Activated gamma-delta T cell treated with anti-CD3 and anti-CD28 coated beads, Interleukin-2, amount 50 U/mL, for 16 hours (primary cell): Measurements from ENCODE around the gene ACTR8.

Experiments used
- DNase-seq: peaks from one replicate; pipeline ENCODE4 v3.0.0-alpha.2; 2020; ENCODE audit warnings: low read depth

ACTR8 gene

GRCh38 chr3:53865732-53866499 lies 16.0 kb downstream of the ACTR8 start:
- DNase-seq: no peak

GRCh38 chr3:53863145-53863544 lies 18.8 kb downstream of the ACTR8 start:
- DNase-seq: no peak

DNA sequence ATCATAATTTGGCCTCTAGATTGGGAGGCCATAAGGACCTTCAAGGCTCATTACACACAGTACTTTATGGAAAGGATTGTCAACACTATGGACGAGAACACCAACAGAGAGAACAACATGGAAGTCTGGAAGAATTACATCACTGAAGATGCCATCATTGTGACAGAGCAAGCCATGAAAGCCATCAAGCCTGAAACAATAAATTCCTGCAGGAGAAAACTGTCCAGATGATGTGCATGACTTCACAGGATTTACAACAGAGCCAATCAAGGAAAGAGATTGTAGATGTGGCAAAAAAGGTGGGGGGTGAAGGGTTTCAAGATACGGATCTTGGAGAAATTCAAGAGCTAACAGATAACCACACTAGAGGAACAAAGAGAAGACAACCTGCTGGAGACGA lies 19.7 kb downstream of the ACTR8 start:
- DNase-seq: no peak

GRCh38 chr3:53860196-53860595 lies 21.8 kb downstream of the ACTR8 start:
- no peak for DNase-seq

DNA sequence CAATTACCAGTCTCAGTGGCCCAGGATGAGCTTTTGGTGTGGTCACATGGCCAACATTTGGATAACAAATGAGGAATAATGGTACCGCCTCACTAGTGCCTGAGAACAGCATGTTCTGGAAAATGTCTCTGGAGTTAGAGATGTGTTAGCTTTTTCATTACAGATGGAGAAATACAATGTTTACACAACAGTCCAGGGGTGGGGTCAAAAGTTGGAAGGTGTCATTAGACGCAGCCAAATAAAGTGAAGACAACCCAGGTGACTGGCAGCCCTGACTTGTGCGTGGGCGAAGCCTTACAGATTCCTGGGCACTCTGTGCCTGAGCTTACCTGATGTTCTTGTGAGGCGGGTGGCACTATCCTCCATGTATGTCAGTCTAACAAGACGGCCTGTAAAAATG lies 22.8 kb downstream of the ACTR8 start:
- no peak for DNase-seq

DNA sequence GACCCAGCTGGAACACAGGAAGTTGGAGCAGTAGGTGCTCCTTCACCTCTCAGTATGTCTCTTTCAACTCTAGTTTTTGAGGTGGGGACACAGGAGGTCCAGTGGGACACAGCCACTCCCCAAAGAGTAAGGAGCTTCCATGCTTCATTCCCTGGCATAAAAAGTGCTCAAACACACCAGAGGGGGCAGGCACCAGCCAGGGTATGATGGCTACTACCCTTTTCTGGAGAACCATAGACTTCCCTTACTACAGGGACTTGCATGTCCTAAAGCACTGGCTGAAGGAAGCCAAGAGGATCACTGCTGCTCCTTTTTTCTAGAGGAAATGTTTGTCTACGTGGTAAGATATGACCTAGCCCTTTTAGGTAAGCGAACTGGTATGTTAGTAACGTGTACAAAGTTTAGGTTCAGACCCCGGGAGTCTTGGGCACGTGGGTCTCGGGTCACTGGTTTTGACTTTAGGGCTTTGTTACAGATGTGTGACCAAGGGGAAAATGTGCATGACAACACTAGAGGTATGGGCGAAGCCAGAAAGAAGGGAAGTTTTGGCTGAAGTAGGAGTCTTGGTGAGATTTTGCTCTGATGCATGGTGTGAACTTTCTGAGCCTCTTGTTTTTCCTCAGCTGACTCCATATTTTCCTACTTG lies 23.7 kb downstream of the ACTR8 start:
- DNase-seq: no peak

- no peak for DNase-seq
These were observed 25.0 kb downstream of the ACTR8 start for GRCh38 chr3:53856964-53857363.

- no peak for DNase-seq
These were observed 31.1 kb downstream of the ACTR8 start for GRCh38 chr3:53850895-53851294.

DNA sequence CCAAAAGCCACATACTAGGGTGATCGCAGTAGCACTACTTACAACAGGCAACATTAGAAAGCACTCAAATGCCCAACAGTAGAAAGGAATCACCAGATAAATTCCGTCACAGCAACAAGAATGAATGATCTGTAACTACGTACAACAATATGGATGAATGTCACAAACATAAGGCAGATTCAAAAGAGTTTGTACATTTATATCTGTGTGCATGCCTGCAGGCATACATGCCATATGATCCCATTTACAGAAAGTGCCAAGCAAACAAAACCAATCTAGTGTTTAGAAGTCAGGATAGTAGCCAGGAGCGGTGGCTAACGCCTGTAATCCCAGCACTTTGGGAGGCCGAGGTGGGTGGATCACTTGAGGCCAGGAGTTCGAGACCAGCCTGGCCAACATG lies 32.0 kb downstream of the ACTR8 start:
- no peak for DNase-seq

DNA sequence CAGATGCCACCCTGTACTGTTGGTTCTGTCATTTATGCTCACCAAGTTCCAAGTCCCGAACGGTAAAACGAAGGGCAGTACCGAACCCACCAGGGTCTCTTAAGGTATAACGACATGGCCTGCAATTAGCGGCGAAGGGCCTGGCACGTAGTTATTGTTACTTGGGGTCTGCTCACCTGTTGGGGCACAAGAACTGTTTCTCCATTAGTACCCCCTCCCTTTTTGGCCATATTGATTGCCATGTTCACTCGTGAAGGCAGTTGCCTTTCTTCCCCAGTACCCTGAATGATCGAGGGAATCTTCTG lies 35.1 kb downstream of the ACTR8 start:
- no peak for DNase-seq

- no peak for DNase-seq
These were observed 35.7 kb downstream of the ACTR8 start, which contains the start of the genes CHDH and IL17RB for GRCh38 chr3:53846134-53846850. TSS of gene CHDH (minus strand) at chr3:53846419. CDS start at chr3:53824008, 22,411 bp downstream. TSS of gene IL17RB (plus strand) at chr3:53846568. CDS start at chr3:53846589, 21 bp downstream.

- DNase-seq: no peak
These were observed 36.1 kb downstream of the ACTR8 start for GRCh38 chr3:53845881-53846133.

DNA sequence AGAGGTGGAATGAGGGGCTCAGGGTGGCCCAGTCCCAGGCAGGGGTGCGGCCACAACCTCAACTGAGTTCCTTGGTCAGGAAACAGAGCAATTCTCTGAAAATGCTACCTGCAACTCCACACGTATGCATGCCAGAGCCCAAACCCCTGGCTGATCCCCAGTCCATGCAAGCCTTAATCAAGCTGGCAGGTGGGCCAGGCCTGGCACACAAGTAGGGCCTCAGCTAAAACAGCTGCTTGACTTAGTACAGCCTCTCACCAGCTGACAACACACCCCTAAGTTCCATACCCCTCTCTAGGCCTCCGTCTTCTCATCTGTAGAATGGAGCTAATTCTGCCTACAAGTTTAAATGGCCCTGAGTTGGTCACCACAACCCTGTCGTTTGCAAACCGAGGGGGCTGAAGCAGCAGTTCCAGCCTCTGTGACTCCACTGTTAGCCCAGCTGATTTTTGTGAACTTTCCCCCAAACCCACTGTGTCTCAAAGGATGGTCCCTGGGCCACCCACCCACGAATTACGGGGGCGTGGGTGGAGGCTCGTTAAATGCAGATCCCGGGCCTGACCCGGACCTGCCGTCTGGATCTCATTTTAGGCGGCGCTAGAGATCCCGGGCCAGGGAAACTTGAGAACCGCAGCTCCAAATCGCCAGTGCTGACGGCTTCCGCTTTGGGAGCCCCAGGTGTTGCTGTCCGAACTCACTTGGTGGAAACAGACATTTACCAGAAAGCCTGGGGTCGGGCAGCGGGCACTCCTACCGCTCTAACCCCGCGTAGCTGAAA lies 36.7 kb downstream of the ACTR8 start:
- DNase-seq: no peak

- DNase-seq: no peak
These were observed 37.5 kb downstream of the ACTR8 start for GRCh38 chr3:53844262-53845102.

- DNase-seq: no peak
These were observed 38.5 kb downstream of the ACTR8 start for GRCh38 chr3:53843195-53844177.

DNA sequence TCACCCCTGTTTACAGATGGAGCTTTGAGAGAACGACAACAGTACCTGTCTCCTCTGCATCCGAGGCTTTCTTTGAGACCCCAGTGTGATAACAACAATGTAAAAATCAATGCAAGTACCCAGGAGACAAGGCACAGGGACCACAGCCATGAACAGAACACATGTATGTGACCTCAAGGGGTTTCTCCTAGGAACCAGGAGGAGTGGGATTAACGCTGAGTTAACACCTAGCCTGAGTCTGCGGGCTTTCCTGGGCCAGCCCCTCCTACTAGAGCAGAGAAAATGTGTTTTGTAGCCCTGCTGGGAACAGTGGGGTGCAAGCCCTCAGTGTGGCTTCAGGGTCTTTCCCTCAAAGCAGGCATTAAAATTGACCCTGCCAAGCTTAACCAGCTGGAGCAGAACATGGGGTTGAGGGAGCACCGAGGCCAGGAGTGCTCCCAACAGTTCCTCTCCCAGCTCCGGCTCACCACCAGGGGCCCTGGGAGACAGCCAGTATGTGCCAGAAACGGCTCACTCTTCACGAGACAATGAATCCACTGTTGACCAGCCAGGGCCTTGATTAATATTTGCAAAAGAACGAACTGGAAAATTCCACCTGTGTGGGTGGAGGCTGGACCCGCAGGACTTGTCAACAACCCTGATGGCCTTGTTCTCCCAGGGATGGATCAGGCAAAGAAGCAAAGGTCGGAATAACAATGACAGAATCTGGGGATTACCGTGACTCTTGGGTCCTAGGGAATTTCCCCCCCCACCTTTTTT lies 39.3 kb downstream of the ACTR8 start:
- no peak for DNase-seq

GRCh38 chr3:53841296-53841695 lies 40.7 kb downstream of the ACTR8 start:
- no peak for DNase-seq

- no peak for DNase-seq
These were observed 44.6 kb downstream of the ACTR8 start for GRCh38 chr3:53837331-53837730.

- no peak for DNase-seq
These were observed 45.7 kb downstream of the ACTR8 start for GRCh38 chr3:53836084-53836872.
